Ectodermal cell (in vitro differentiated cells): ENCODE results near the gene GIT1.
"Not testable (repeated sequence)": the region's sequence is repeated elsewhere in the genome, so short reads cannot be mapped to it uniquely, and the experiment has no call there.

Experiments
- H3K27ac ChIP-seq: 2 replicates; pipeline ENCODE4 v1.7.0; 2013; ENCODE audit warnings: mild to moderate bottlenecking, low read depth, low read length; ENCODE audit not compliant: insufficient read depth, poor library complexity, severe bottlenecking
- H3K27me3 ChIP-seq: 2 replicates; pipeline ENCODE4 v1.7.0; 2013; ENCODE audit warnings: mild to moderate bottlenecking, low read length; ENCODE audit not compliant: insufficient read depth, control insufficient read depth, poor library complexity, severe bottlenecking
- H3K36me3 ChIP-seq: one replicate; pipeline ENCODE4 v1.7.0; 2013; ENCODE audit warnings: low read length; ENCODE audit not compliant: control insufficient read depth, insufficient read depth
- H3K4me1 ChIP-seq: one replicate; pipeline ENCODE4 v1.7.0; 2013; ENCODE audit warnings: low read length; ENCODE audit not compliant: control insufficient read depth, insufficient read depth
- H3K4me3 ChIP-seq: 2 replicates; pipeline ENCODE4 v1.7.0; 2013; ENCODE audit warnings: low read depth, low read length, control low read depth; ENCODE audit not compliant: insufficient read depth
- H3K9me3 ChIP-seq: 2 replicates; pipeline ENCODE4 v1.7.0; 2013; ENCODE audit warnings: mild to moderate bottlenecking, low read length, moderate library complexity; ENCODE audit not compliant: control insufficient read depth
- WGBS, 2 experiments: methylation state at CpG; one replicate each; pipeline ENCODE4 v1.1.7; 2013; ENCODE audit warnings: missing lambda C conversion rate in 2 of 2; 5-methylcytosine and 5-hydroxymethylcytosine counted together

Gene GIT1

DNA sequence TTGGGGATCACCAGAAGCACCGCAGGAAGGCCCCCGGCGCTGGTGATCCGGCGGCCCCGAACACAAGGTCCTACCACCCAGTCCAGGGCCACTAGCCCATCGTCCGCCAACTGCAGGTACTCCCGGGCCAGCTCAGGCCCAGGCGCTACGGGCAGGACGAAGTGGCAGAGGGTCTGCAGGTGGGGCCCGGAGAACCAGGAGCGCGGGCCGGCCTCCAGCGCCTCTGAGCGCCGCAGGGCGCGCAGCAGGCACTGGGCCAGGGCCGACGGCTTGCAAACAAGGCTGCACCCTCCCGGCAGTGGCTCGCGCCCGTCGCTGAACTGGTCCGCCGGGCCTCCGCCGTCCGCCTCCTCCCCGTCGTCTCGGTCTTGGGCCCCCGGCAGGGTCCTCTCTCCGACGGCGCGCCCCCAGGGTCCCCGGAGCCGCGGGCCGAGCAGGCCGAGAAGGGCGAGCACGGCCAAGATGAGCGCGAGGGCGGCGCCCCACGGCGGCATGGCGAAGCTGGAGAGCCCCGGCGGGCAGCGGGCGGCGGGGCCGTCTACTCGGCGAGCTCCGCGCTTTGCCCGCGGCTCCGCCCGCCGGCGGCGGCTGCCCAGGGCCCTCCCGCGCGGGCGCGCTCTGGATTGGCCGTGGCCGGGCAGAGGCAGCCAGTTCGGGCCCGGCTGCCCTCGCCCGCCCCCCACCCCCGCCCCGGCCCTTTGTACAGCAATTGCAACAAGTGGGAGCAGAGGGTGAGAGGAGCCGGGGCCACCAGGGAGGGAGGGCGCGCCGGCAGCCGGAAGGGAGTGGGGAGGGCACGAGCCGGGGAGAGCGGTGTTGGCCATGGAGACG lies 22.8 kb downstream of the GIT1 start, which contains the start of gene ABHD15:
Gene ABHD15, minus strand, starts transcription at position 565 of the 831 bp plus-strand sequence. Its CDS starts 71 bp downstream, at position 494.
- WGBS, 2 experiments, result 2% methylated on average over 94 of the region's 94 CpGs
- no peaks in the 10 kb centered on the region for H3K36me3 ChIP-seq
- no peak within 1 kb of the TSS for H3K27ac ChIP-seq
- H3K27me3 ChIP-seq, result peaks cover 56% of the 10 kb centered on the region
- no peaks in the 10 kb centered on the region for H3K9me3 ChIP-seq
- peaks cover 9% of the 10 kb centered on the region for H3K4me1 ChIP-seq
- peak within 1 kb of the TSS; percentile 87 for H3K4me3 ChIP-seq

- peak overlapping the region; percentile 87 for H3K4me3 ChIP-seq
- peaks cover 55% of the 10 kb centered on the region for H3K27me3 ChIP-seq
- H3K27ac ChIP-seq, result no peak overlapping the region
- H3K36me3 ChIP-seq, result no peaks in the 10 kb centered on the region
- H3K9me3 ChIP-seq, result no peaks in the 10 kb centered on the region
- 10% methylated on average over 55 of the region's 55 CpGs for WGBS, 2 experiments
- peaks cover 9% of the 10 kb centered on the region for H3K4me1 ChIP-seq
Observed at GRCh38 chr17:29565643-29566472, 23.6 kb downstream of the GIT1 start.

- H3K36me3 ChIP-seq, result no peaks in the 10 kb centered on the region
- H3K4me3 ChIP-seq, result no peak overlapping the region
- H3K9me3 ChIP-seq, result no peaks in the 10 kb centered on the region
- no peak overlapping the region for H3K27ac ChIP-seq
- no peaks in the 10 kb centered on the region for H3K4me1 ChIP-seq
- whole genome bisulfite sequencing, 2 experiments, result 85 to 88% methylated on average over 1 of the region's 3 CpGs
- peaks cover 48% of the 10 kb centered on the region for H3K27me3 ChIP-seq
Observed at GRCh38 chr17:29563816-29564215, 25.6 kb downstream of the GIT1 start.

- H3K27ac ChIP-seq, result no peak overlapping the region
- H3K4me1 ChIP-seq, result no peaks in the 10 kb centered on the region
- H3K9me3 ChIP-seq, result no peaks in the 10 kb centered on the region
- no peaks in the 10 kb centered on the region for H3K36me3 ChIP-seq
- no peak overlapping the region for H3K4me3 ChIP-seq
- peaks cover 40% of the 10 kb centered on the region for H3K27me3 ChIP-seq
- WGBS, 2 experiments, result 89% methylated on average over 18 of the region's 18 CpGs
Observed at GRCh38 chr17:29562615-29563014, 26.8 kb downstream of the GIT1 start.

DNA sequence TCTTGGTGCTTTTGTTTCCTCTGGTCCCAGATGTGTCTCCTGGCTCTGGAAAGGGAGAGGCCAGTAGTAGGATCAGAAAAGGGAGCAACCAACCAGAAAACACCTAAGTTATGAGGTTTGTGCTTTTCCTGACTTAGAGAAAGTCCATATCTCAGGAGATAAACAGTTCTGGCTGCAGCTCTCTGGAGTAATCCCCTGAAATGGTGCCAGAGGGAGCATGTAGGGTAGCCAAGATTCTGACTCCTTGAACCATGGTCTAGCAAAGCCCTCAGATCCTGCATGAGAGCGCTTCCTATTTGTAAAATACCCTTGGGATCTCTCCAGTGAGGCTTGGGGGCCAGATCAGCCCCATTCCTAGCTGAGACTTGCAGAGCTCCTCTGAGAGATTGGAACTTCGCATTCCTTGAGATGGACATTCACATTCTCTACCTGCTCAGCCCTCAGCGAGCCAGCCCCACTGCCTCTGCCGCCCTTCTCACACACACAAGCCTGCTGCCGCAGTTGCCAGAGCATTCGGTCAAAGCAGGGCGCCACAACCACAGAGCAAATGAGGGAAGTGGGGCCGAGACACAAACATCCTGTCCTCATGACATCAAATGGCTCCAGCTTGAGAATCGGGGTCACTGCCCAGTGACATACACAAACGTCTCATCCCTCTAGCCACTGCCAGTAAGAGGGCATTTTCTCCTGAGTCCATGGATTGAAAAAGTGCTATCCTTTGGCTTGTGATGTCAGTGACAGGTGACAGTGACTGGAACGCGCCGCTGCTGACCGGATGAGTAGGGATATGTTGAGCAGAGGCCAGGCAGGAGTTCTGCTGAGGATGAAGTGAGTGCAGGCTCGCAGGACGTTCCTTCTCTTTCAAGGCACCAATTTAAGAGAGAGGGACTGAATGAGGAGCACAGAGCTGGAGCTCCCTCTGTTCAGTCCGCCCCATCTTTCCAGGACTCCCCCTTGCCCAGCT lies 27.6 kb downstream of the GIT1 start:
- H3K4me3 ChIP-seq, result no peak overlapping the region
- H3K9me3 ChIP-seq, result no peaks in the 10 kb centered on the region
- no peak overlapping the region for H3K27ac ChIP-seq
- H3K27me3 ChIP-seq, result peaks cover 32% of the 10 kb centered on the region
- WGBS, 2 experiments, result 92 to 93% methylated on average over 17 of the region's 17 CpGs
- no peaks in the 10 kb centered on the region for H3K4me1 ChIP-seq
- H3K36me3 ChIP-seq, result no peaks in the 10 kb centered on the region

- no peak overlapping the region for H3K4me3 ChIP-seq
- no peaks in the 10 kb centered on the region for H3K9me3 ChIP-seq
- WGBS, 2 experiments, result 91% methylated on average over 5 to 6 of the region's 6 CpGs
- H3K27ac ChIP-seq, result no peak overlapping the region
- H3K27me3 ChIP-seq, result peaks cover 17% of the 10 kb centered on the region
- H3K36me3 ChIP-seq, result no peaks in the 10 kb centered on the region
- H3K4me1 ChIP-seq, result no peaks in the 10 kb centered on the region
Observed at GRCh38 chr17:29560316-29560715, 29.1 kb downstream of the GIT1 start.

GRCh38 chr17:29559640-29560039 lies 29.8 kb downstream of the GIT1 start:
- Histone ChIP-seq H3K9me3 (no peaks in the 10 kb centered on the region), H3K27ac (no peak overlapping the region), H3K27me3 (peaks cover 10% of the 10 kb centered on the region), H3K4me3 (no peak overlapping the region), H3K4me1 (no peaks in the 10 kb centered on the region), H3K36me3 (no peaks in the 10 kb centered on the region)
- 93 to 97% methylated on average over 2 of the region's 2 CpGs for WGBS, 2 experiments

- not testable (repeated sequence) for H3K4me3 ChIP-seq, H3K27me3 ChIP-seq, H3K27ac ChIP-seq, H3K4me1 ChIP-seq, H3K36me3 ChIP-seq, H3K9me3 ChIP-seq
- WGBS, 2 experiments, result 94% methylated on average over 5 of the region's 5 CpGs
Observed at GRCh38 chr17:29558139-29558538, 31.3 kb downstream of the GIT1 start.

DNA sequence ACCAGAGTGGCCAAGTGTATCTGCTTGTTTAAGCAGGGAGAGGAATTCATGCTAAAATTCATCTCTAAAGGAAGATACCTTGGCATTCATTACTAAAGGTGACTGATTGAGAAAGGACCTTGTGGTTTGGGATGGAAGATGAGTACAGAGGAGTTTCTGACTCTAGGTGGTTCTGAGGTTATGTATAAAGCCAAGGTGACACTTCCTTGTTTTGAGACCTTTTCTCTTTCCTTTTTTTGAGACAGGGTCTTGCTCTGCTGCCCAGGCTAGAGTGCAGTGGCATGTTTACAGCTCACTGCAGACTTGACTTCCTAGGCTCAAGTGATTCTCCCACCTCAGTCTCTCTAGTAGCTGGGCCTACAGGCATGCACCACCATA lies 31.7 kb downstream of the GIT1 start:
- Histone ChIP-seq H3K4me1 (no peaks in the 10 kb centered on the region), H3K9me3 (no peaks in the 10 kb centered on the region), H3K4me3 (no peak overlapping the region), H3K36me3 (no peaks in the 10 kb centered on the region), H3K27ac (no peak overlapping the region), H3K27me3 (no peaks in the 10 kb centered on the region)
